H1 (cell line): ENCODE measurements around the gene SSTR4.

Source experiments
- EP300 ChIP-seq, 2 experiments: IDR thresholded peaks; 1 replicate in 1 of 2; 2 replicates in 1 of 2; pipeline ENCODE4 v1.6.1; 2011 to 2012; ENCODE audit warnings: low read depth in 2 of 2, low read length in 2 of 2, mild to moderate bottlenecking in 2 of 2, borderline replicate concordance in 1 of 2, inconsistent platforms in 1 of 2, moderate library complexity in 1 of 2
- MAX ChIP-seq: IDR thresholded peaks from 2 replicates; pipeline ENCODE4 v1.6.1; 2012; ENCODE audit warnings: inconsistent platforms
- POLR2A ChIP-seq, 2 experiments: IDR thresholded peaks; 1 replicate in 1 of 2; 2 replicates in 1 of 2; pipeline ENCODE4 v1.6.1; 2011; ENCODE audit warnings: low read depth in 2 of 2, low read length in 2 of 2, mild to moderate bottlenecking in 2 of 2; ENCODE audit errors: control extremely low read depth in 1 of 2

- TF ChIP-seq EP300 (IDR thresholded peaks at IDR 0.05; ENCODE audit: borderline replicate concordance in 1 of 2, low read depth in 2 of 2, low read length in 2 of 2): no peak
- TF ChIP-seq MAX: no peak
- no peak for TF ChIP-seq POLR2A (IDR thresholded peaks at IDR 0.05; ENCODE audit: control extremely low read depth in 1 of 2, low read depth in 2 of 2, low read length in 2 of 2)
Measured at GRCh38 chr20:22995923-22996322, 39.2 kb upstream of the SSTR4 start.
